Nephron progenitor cell (in vitro differentiated cells): ENCODE results near the gene SCAF1.

Experiments used
- DNase-seq: peaks from one replicate; pipeline ENCODE4 v3.0.0; 2021
- H3K27ac Mint-ChIP-seq: 2 replicates; pipeline ENCODE4 v1.8.0; 2021; ENCODE audit warnings: mild to moderate bottlenecking, moderate library complexity, mixed read lengths
- H3K27me3 Mint-ChIP-seq: 2 replicates; pipeline ENCODE4 v1.8.0; 2021; ENCODE audit warnings: mild to moderate bottlenecking, low read depth, mixed read lengths; ENCODE audit not compliant: poor library complexity
- H3K36me3 Mint-ChIP-seq: 2 replicates; pipeline ENCODE4 v1.8.0; 2021; ENCODE audit warnings: low read depth, mixed read lengths
- H3K4me1 Mint-ChIP-seq: 2 replicates; pipeline ENCODE4 v1.8.0; 2021; ENCODE audit warnings: mixed read lengths
- H3K4me3 Mint-ChIP-seq: 2 replicates; pipeline ENCODE4 v1.8.0; 2021; ENCODE audit warnings: mild to moderate bottlenecking, moderate library complexity, mixed read lengths
- H3K9me3 Mint-ChIP-seq: 2 replicates; pipeline ENCODE4 v1.8.0; 2021; ENCODE audit warnings: mild to moderate bottlenecking, moderate library complexity, mixed read lengths
- TF ChIP-seq, protein P1 (sequence below): fragments of 200-600 bp; sonication (generic); IDR thresholded peaks from 2 replicates; pipeline ENCODE4 v1.5.0; 2021; ENCODE audit warnings: antibody characterized with exemption

SCAF1 gene

DNA sequence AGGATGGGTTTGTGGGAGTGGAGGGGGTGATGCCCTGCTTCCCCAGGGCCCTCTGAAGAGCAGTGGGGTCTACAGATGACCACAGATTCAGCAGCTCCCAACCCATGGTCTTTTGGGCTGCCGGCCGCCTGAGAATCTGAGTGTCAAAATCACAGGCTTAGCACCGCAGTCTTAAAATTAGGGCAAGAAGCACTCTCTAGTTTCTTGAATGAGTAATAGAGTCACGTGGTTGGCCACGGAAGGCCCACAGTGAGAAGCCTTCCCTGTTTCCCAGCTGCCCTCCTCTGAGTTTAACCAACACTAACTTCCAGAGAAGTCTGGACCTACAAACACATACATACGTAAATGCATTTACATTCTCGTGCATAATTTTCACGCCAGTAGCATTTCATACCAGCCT, 40.3 kb downstream of the SCAF1 start:
- H3K27me3 Mint-ChIP-seq = no peaks in the 10 kb centered on the region
- TF ChIP-seq, protein P1, sequence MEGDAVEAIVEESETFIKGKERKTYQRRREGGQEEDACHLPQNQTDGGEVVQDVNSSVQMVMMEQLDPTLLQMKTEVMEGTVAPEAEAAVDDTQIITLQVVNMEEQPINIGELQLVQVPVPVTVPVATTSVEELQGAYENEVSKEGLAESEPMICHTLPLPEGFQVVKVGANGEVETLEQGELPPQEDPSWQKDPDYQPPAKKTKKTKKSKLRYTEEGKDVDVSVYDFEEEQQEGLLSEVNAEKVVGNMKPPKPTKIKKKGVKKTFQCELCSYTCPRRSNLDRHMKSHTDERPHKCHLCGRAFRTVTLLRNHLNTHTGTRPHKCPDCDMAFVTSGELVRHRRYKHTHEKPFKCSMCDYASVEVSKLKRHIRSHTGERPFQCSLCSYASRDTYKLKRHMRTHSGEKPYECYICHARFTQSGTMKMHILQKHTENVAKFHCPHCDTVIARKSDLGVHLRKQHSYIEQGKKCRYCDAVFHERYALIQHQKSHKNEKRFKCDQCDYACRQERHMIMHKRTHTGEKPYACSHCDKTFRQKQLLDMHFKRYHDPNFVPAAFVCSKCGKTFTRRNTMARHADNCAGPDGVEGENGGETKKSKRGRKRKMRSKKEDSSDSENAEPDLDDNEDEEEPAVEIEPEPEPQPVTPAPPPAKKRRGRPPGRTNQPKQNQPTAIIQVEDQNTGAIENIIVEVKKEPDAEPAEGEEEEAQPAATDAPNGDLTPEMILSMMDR = no peak
- no peak for DNase-seq

DNA sequence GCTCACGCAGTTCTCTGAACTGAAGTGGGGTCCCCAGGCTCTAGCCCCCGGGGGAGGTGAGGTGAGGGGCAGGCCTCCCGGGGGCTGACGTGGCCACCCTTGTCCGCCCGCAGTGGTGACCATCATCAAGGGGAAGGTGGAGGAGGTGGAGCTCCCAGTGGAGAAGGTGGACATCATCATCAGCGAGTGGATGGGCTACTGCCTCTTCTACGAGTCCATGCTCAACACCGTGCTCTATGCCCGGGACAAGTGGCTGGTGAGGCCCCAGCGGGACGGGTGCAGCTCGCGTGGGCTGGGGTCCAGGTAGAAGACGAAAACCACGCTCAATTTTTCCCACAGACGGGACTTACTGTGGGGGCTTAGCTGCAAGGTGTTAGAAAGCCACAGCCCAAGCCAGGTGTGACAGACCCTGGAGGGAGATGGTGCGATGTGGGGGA, 41.8 kb downstream of the SCAF1 start:
- TF ChIP-seq, protein P1 = no peak
- no peaks in the 10 kb centered on the region for H3K9me3 Mint-ChIP-seq
- peaks cover 55% of the 10 kb centered on the region for H3K4me1 Mint-ChIP-seq

More for the DNA sequence above, 40.3 kb downstream of the SCAF1 start:
- Mint-ChIP-seq H3K4me1 (peaks cover 47% of the 10 kb centered on the region), H3K27ac (no peak overlapping the region), H3K9me3 (no peaks in the 10 kb centered on the region), H3K4me3 (no peak overlapping the region), H3K36me3 (peaks cover 42% of the 10 kb centered on the region)

DNA sequence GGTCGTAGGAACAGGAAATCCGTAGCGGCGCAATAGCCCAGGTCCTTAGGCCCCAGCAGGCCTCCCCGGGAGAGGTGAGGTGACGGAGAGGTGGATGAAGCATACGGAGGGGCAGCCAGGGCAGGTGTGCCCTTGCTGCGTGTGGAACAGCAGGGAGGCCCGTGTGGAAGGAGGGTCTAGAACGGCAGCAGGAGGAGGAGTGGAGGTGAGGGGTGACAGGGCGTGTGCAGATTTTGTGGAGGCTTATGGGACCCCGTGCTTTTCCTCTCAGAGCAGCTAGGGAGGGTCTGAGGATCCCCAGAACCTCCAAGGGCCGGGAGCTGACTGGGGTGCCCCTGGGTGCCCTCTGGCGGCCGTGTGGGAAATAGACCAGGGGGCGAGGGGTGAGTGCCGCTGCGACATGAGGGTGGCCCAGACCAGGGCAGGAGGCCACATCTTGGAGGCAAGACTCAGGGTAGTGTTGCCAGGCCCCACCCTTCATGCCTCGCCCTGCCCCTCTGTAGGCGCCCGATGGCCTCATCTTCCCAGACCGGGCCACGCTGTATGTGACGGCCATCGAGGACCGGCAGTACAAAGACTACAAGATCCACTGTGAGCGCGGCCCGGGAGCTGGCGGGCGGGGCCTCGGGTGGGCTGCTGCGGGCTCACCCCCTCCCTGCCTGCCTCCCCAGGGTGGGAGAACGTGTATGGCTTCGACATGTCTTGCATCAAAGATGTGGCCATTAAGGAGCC, 42.4 kb downstream of the SCAF1 start:
- H3K4me1 Mint-ChIP-seq = peaks cover 55% of the 10 kb centered on the region
- no peak overlapping the region for H3K4me3 Mint-ChIP-seq
- peaks cover 47% of the 10 kb centered on the region for H3K36me3 Mint-ChIP-seq
- no peaks in the 10 kb centered on the region for H3K27me3 Mint-ChIP-seq
- H3K27ac Mint-ChIP-seq = no peak overlapping the region
- DNase-seq = no peak
- TF ChIP-seq, protein P1 = peak; percentile 29
- H3K9me3 Mint-ChIP-seq = no peaks in the 10 kb centered on the region

More for the DNA sequence above, 41.8 kb downstream of the SCAF1 start:
- Mint-ChIP-seq H3K27ac (no peak overlapping the region), H3K36me3 (peaks cover 47% of the 10 kb centered on the region), H3K4me3 (no peak overlapping the region), H3K27me3 (no peaks in the 10 kb centered on the region)
- DNase-seq = no peak

DNA sequence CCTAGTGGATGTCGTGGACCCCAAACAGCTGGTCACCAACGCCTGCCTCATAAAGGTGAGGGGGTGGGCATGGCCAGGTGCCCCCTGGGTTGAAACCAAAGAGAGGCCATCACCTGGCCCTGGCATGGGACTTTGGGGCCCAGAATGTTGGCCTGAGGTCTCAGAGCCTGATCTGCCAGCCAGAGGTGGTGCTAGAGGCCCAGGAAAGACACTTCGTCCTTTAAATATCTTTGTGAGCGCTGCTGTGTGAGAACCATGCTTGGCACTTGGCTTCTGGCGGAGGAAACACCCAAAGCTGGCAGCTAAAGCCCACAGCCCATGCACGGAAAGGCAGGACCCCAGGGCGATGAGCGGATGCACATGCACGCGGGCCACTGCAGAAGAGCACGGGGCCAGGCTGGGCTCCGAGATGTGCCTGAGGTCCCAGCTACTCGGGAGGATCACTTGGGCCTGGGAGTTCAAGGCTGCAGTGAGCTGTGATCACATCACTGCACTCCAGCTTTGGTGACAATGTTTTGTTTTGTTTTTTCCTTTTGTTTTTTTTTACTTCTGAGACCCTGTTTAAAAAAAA, 43.1 kb downstream of the SCAF1 start:
- no peak overlapping the region for H3K4me3 Mint-ChIP-seq
- peak overlapping the region; percentile 71 for H3K27ac Mint-ChIP-seq
- H3K4me1 Mint-ChIP-seq = peaks cover 55% of the 10 kb centered on the region
- H3K27me3 Mint-ChIP-seq = no peaks in the 10 kb centered on the region
- DNase-seq = no peak
- TF ChIP-seq, protein P1 = no peak
- no peaks in the 10 kb centered on the region for H3K9me3 Mint-ChIP-seq
- peaks cover 47% of the 10 kb centered on the region for H3K36me3 Mint-ChIP-seq

DNA sequence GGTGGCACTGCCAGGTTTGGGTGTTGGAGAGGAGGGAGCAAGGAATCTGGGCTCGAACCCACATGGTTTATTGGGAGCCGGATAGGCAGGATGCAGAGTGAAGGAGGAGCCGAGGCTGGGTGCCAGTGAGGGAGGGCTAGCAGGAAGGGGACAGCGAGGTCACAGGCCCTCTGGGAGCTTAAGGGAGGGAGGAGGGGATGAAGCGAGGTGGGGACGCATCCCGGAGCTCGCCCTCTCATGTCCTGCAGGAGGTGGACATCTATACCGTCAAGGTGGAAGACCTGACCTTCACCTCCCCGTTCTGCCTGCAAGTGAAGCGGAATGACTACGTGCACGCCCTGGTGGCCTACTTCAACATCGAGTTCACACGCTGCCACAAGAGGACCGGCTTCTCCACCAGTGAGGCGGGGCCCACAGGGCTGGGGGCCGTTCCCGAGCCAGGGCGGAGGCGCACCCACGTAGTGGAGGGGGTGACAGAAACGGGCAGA, 43.9 kb downstream of the SCAF1 start:
- no peak for DNase-seq
- Mint-ChIP-seq H3K27ac (no peak overlapping the region), H3K9me3 (no peaks in the 10 kb centered on the region), H3K36me3 (peaks cover 45% of the 10 kb centered on the region), H3K4me3 (no peak overlapping the region), H3K27me3 (no peaks in the 10 kb centered on the region), H3K4me1 (peaks cover 55% of the 10 kb centered on the region)
- TF ChIP-seq, protein P1 = no peak
